SK-N-SH treated with all-trans-retinoic acid at 6 μM for 48 hours (cell line): ENCODE results near the gene TMEM178B.

Experiments used
- ATAC-seq: fragments of 200-7000 bp; cut with Tn5 transposase; 3 replicates; pipeline ENCODE4 v1.9.1; 2020; ENCODE audit warnings: mild to moderate bottlenecking, moderate library complexity
- ARNTL ChIP-seq: fragments of 450-650 bp; formaldehyde crosslinking; IDR thresholded peaks from 2 replicates; pipeline ENCODE4 v1.5.0; 2020; ENCODE audit warnings: low read depth, mild to moderate bottlenecking, moderate library complexity, borderline replicate concordance
- BACH2 ChIP-seq: fragments of 250-450 bp; sonication (Bioruptor Pico); IDR thresholded peaks from 2 replicates; pipeline ENCODE4 v1.9.0; 2021; ENCODE audit warnings: mild to moderate bottlenecking, borderline replicate concordance
- CREB5 ChIP-seq: fragments of 250-450 bp; sonication (Bioruptor Pico); IDR thresholded peaks from 2 replicates; pipeline ENCODE4 v1.5.1; 2020; ENCODE audit warnings: low read depth, mild to moderate bottlenecking, moderate library complexity
- CSDC2 ChIP-seq: fragments of 250-450 bp; sonication (Bioruptor Pico); IDR thresholded peaks from 2 replicates; pipeline ENCODE4 v1.5.0; 2020; ENCODE audit warnings: mild to moderate bottlenecking, moderate library complexity
- CSRNP3 ChIP-seq: fragments of 250-450 bp; sonication (Bioruptor Pico); IDR thresholded peaks from 2 replicates; pipeline ENCODE4 v1.5.1; 2021; ENCODE audit warnings: mild to moderate bottlenecking, moderate library complexity
- ESRRG ChIP-seq: fragments of 250-450 bp; sonication (Bioruptor Pico); IDR thresholded peaks from 2 replicates; pipeline ENCODE4 v1.6.1; 2021; ENCODE audit warnings: mild to moderate bottlenecking
- GLIS3 ChIP-seq: fragments of 250-450 bp; sonication (Bioruptor Pico); IDR thresholded peaks from 2 replicates; pipeline ENCODE4 v1.5.0; 2020; ENCODE audit warnings: mild to moderate bottlenecking, moderate library complexity
- ISL1 ChIP-seq: fragments of 250-450 bp; sonication (Bioruptor Pico); IDR thresholded peaks from 2 replicates; pipeline ENCODE4 v2.1.2; 2022; ENCODE audit warnings: mild to moderate bottlenecking, moderate library complexity
- OSR1 ChIP-seq: fragments of 250-450 bp; sonication (Bioruptor Pico); IDR thresholded peaks from 2 replicates; pipeline ENCODE4 v1.8.0; 2022; ENCODE audit warnings: moderate library complexity, mild to moderate bottlenecking, inconsistent platforms
- PATZ1 ChIP-seq: fragments of 250-450 bp; sonication (Bioruptor Pico); IDR thresholded peaks from 2 replicates; pipeline ENCODE4 v1.8.0; 2020; ENCODE audit warnings: mild to moderate bottlenecking, moderate library complexity, borderline replicate concordance
- POU6F1 ChIP-seq: fragments of 250-450 bp; sonication (Bioruptor Pico); IDR thresholded peaks from 2 replicates; pipeline ENCODE4 v1.8.0; 2021; ENCODE audit warnings: low read depth, mild to moderate bottlenecking, moderate library complexity, borderline replicate concordance
- PPARA ChIP-seq: fragments of 250-450 bp; sonication (Bioruptor Pico); IDR thresholded peaks from 2 replicates; pipeline ENCODE4 v1.5.0; 2020; ENCODE audit warnings: mild to moderate bottlenecking, borderline replicate concordance
- SNAI2 ChIP-seq: fragments of 250-450 bp; sonication (Bioruptor Pico); IDR thresholded peaks from 2 replicates; pipeline ENCODE4 v1.5.0; 2020; ENCODE audit warnings: mild to moderate bottlenecking, moderate library complexity
- TCF4 ChIP-seq: fragments of 250-450 bp; sonication (Bioruptor Pico); IDR thresholded peaks from 2 replicates; pipeline ENCODE4 v1.8.0; 2021; ENCODE audit warnings: mild to moderate bottlenecking, moderate library complexity, borderline replicate concordance
- TOX ChIP-seq: fragments of 250-450 bp; sonication (Bioruptor Pico); IDR thresholded peaks from 2 replicates; pipeline ENCODE4 v1.8.0; 2021; ENCODE audit warnings: mild to moderate bottlenecking, moderate library complexity, borderline replicate concordance
- TSHZ2 ChIP-seq: fragments of 250-450 bp; sonication (Bioruptor Pico); IDR thresholded peaks from 2 replicates; pipeline ENCODE4 v1.5.0; 2020; ENCODE audit warnings: mild to moderate bottlenecking, moderate library complexity
- ZC3H10 ChIP-seq: fragments of 250-450 bp; sonication (Bioruptor Pico); IDR thresholded peaks from 2 replicates; pipeline ENCODE4 v1.5.1; 2021; ENCODE audit warnings: mild to moderate bottlenecking, moderate library complexity
- ZFP3 ChIP-seq: fragments of 250-450 bp; sonication (Bioruptor Pico); IDR thresholded peaks from 2 replicates; pipeline ENCODE4 v1.5.0; 2020; ENCODE audit warnings: mild to moderate bottlenecking, moderate library complexity
- ZFP30 ChIP-seq: fragments of 450-650 bp; formaldehyde crosslinking; IDR thresholded peaks from 2 replicates; pipeline ENCODE4 v1.5.0; 2022; ENCODE audit warnings: mild to moderate bottlenecking, moderate library complexity
- ZNF565 ChIP-seq: fragments of 450-650 bp; formaldehyde crosslinking; conservative IDR thresholded peaks from 2 replicates; pipeline ENCODE4 v1.5.0; 2020; ENCODE audit warnings: low read depth, mild to moderate bottlenecking, moderate library complexity
- ZNF8 ChIP-seq: fragments of 450-650 bp; formaldehyde crosslinking; IDR thresholded peaks from 2 replicates; pipeline ENCODE4 v1.5.0; 2020; ENCODE audit warnings: mild to moderate bottlenecking, moderate library complexity

TMEM178B gene

GRCh38 chr7:141348728-141349127 lies 274.9 kb downstream of the TMEM178B start:
- TF ChIP-seq SNAI2 (CRISPR knock-in tag) (no peak), ZC3H10 (CRISPR knock-in tag) (no peak), ISL1 (CRISPR knock-in tag) (no peak), ESRRG (CRISPR knock-in tag) (no peak), CREB5 (CRISPR knock-in tag) (no peak), ARNTL (CRISPR knock-in tag) (no peak), TOX (CRISPR knock-in tag) (no peak), CSRNP3 (CRISPR knock-in tag) (no peak), ZFP3 (no peak), TCF4 (CRISPR knock-in tag) (no peak), PATZ1 (CRISPR knock-in tag) (no peak), CSDC2 (no peak), OSR1 (no peak), ZNF8 (no peak), ZNF565 (CRISPR knock-in tag) (no peak), BACH2 (no peak), POU6F1 (CRISPR knock-in tag) (no peak), GLIS3 (CRISPR knock-in tag) (no peak), PPARA (no peak)
- TF ChIP-seq, all 23 proteins: peak for 0
- ATAC-seq, result no peak

- no peak for ATAC-seq
- TF ChIP-seq ZNF8 (no peak), ISL1 (CRISPR knock-in tag) (no peak), POU6F1 (CRISPR knock-in tag) (no peak), CSDC2 (no peak), GLIS3 (CRISPR knock-in tag) (no peak), ZNF565 (CRISPR knock-in tag) (no peak), ZFP30 (CRISPR knock-in tag) (no peak), ZFP3 (no peak), ZC3H10 (CRISPR knock-in tag) (no peak)
Measured at GRCh38 chr7:141349338-141349737, 275.5 kb downstream of the TMEM178B start.

- ATAC-seq, result no peak
- TF ChIP-seq PATZ1 (CRISPR knock-in tag), result no peak
- no peak for TF ChIP-seq BACH2
- no peak for TF ChIP-seq ZNF565 (CRISPR knock-in tag)
- TF ChIP-seq TOX (CRISPR knock-in tag), result no peak
- no peak for TF ChIP-seq GLIS3 (CRISPR knock-in tag)
- TF ChIP-seq POU6F1 (CRISPR knock-in tag), result no peak
- no peak for TF ChIP-seq ZC3H10 (CRISPR knock-in tag)
- no peak for TF ChIP-seq SNAI2 (CRISPR knock-in tag)
- TF ChIP-seq CSRNP3 (CRISPR knock-in tag), result no peak
- TF ChIP-seq TSHZ2 (CRISPR knock-in tag), result no peak
- TF ChIP-seq ESRRG (CRISPR knock-in tag), result no peak
Measured at GRCh38 chr7:141349804-141350203, 275.9 kb downstream of the TMEM178B start.
